ENCODE results near the gene S100A7A.
"Not testable (repeated sequence)": the region's sequence is repeated elsewhere in the genome, so short reads cannot be mapped to it uniquely, and the experiment has no call there.

The S100A7A gene

DNA sequence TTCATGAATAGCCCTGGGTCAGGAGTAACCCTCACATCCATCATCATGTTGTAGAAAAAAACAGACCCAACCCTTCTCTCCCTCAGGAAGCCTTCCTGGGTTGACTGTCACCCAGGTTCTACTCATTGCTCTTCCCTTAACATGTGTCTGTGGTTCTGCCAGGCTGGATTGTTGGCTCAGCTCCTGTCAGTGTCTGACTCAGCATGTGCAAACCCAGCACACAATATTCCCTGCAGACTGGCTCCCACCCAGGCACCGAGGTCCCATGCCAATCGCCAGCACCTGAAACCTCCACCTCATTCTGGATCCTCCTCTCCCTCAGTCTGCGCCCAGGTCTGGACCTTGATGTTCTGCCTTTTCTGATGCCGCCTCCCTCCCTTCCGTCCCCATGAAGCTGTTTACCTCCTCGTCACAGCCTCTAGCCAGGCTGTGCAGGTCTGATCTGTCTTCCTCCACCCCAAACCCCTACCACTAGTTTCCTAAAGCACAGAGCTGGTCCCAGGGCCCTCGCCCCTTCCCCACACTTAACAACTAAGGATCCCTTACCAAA is 21.1 kb upstream of the S100A7A start:
- no peak for DNase-seq (ENCODE audit: low spot score)

DNA sequence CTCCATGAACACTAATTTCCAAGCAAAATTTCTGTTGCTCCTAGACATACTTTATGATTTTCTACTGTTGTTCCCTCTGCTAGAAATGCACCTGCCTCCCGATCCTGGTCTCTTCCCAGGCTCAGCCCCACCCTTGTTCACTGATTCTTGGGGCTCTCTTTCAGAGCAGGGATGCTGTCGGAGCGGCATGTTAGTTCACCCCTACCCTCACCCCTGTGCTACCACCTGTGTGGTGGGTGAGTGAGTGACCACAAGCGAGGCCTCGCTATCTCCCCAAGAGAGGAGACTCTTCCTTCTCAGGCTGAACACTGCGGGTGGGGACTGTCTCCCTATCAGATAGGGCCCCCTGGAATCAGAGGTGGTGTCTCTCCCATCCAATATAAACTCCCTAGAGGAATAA is 20.5 kb upstream of the S100A7A start:
- DNase-seq (ENCODE audit: low spot score): no peak

DNA sequence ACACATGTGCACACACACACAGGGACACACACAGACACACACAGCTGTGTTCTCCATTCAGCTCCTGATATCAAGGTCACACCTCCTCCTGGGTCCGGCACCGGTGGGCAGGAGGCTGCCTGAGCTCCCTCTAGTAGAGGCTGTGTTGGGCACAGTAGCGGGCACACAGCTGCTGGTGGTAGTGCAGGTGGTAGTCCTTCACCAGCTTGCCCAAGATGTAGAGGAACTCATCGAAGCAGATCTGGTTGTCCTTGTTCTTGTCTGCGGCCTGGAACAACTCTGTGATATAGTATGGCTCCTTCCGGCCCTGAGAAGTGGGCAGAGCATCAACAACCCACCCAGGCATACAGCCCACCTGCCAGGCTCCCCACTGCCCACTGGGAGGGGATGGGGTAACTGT is 19.9 kb upstream of the S100A7A start:
- DNase-seq (ENCODE audit: low spot score): no peak

- DNase-seq (ENCODE audit: low spot score): no peak
These were observed 19.0 kb upstream of the S100A7A start for GRCh38 chr1:153397051-153397923.

DNA sequence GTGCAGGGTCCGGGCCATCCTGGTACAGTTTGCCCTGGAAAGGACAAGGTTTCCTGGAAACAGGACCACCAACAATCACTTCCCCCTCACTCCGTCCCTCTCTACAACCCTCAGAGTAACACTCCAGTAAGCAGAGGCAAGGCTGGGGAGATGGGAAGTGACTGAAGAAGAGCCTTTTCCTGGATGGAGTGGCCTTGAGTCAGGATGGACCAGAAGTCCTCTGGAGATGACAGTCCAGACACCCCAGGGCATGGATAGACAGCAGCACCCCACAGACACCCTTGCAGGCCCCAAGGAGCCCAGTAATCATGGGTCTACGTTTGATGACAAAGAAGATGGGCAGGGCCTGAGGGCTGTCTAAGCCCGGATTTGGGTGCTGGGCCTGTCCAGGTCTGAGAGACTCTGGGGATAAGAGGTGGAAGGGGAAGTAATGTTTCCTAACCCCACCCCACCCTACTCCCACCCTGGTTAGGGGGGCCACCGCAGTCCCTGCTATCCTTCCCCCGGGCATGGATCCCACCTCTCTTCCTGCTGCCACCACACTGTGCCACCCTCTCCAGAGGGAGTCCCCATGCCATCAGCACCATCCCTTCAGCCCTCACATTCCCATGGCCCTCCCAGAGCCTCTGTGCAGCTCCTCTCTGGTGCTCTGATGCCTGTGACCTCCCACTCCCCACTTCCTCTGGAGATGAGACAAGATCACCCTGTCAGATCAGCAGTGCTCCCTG is 18.2 kb upstream of the S100A7A start:
- DNase-seq (ENCODE audit: low spot score): no peak

GRCh38 chr1:153399401-153400055 is 16.8 kb upstream of the S100A7A start:
- DNase-seq (ENCODE audit: low spot score): no peak

DNA sequence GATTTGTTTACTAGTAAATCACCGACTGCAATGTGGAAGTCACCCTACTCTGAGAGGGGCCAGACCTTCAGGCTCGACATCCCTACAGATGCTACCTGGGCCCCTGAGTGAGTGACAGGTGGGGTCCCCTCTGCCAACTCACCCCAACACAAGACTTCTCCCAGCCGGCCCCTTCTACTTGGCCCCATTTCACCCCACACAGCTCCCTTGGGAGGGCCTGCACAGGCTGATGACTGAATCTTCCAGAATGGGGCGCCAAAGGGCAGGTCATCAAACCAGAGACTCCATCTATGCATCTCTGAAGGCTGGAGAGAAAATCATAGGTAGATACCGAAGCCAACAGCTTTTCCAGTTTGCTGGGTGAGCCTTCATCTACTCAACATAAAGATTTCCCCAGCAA is 16.1 kb upstream of the S100A7A start:
- DNase-seq (ENCODE audit: low spot score): peak; percentile 43

DNA sequence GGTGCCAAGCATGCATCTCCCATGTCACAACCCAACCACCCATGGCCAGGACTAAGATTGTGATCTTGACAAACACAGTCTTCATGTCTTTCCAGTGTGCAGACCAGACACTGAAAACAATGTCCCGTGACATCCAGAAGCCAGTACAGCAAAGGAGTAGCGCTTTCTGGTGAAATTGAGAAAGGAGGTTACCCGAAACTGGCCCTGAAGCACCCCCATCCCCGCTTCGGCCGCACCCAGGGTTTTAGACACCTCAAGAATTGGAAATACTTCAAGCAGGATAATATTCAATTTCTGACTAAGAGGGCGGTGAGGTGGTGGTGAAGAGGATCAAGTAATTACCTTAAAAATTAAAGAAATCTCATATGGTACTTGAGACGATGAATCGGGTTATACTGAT is 14.9 kb upstream of the S100A7A start:
- DNase-seq (ENCODE audit: low spot score): no peak

DNA sequence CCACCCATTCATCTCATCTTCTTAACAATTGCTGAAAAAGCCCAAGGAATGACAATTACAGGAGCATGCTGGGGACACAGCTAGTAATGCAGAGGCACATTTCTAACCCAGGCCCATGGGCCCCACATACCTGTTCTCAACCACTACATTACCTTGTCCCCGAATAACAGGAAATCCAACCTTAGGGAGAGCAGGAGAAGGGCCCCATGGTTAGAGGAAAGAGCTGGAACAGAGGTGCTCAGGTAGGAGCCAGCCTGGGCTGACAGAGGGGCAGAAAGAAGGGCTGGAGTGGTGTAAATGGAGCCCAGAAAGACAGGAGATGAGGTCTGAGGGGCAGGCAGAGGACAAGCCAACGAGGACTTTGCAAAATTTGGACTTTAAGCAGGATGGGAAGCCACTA is 14.1 kb upstream of the S100A7A start:
- no peak for DNase-seq (ENCODE audit: low spot score)

GRCh38 chr1:153403421-153404085 is 12.8 kb upstream of the S100A7A start:
- no peak for DNase-seq (ENCODE audit: low spot score)

- DNase-seq (ENCODE audit: low spot score): no peak
These were observed 12.2 kb upstream of the S100A7A start for GRCh38 chr1:153404086-153404635.

DNA sequence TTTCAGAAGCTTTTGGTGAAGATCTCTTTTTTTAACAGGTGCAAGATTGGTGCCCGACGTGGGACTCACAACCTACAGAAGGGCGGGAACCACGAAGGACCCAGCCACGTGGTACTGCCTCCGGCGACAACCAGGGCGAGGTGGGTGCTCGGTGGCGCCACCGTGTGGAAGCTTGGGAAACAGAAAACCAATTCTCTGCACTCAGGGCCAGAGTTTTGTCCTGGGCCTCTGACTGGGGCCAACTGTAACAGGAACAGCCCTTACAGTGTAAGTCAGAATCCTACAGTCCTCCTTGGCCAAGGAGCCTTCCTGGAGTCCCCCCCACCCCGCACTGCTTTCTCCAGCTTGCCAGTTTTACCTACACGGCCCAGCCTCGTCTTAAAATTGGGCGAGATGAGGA is 11.6 kb upstream of the S100A7A start:
- DNase-seq (ENCODE audit: low spot score): peak; percentile 86

- not testable (repeated sequence) for DNase-seq (ENCODE audit: low spot score)
These were observed 10.3 kb upstream of the S100A7A start for GRCh38 chr1:153405825-153406599.

DNA sequence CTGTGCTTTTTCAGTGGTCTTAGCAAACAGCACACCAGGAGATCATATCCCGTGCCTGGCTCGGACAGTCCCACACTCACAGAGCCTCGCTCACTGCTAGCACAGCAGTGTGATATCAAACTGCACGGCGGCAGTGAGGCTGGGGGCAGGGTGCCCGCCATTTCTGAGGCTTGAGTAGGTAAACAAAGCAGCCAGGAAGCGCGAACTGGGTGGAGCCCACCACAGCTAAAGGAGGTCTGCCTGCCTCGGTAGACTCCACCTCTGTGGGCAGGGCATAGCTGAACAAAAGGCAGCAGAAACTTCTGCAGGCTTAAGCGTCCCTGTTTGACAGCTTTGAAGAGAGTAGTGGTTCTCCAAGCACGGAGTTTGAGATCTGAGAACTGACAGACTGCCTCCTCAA is 9.0 kb upstream of the S100A7A start:
- DNase-seq (ENCODE audit: low spot score): not testable (repeated sequence)

DNA sequence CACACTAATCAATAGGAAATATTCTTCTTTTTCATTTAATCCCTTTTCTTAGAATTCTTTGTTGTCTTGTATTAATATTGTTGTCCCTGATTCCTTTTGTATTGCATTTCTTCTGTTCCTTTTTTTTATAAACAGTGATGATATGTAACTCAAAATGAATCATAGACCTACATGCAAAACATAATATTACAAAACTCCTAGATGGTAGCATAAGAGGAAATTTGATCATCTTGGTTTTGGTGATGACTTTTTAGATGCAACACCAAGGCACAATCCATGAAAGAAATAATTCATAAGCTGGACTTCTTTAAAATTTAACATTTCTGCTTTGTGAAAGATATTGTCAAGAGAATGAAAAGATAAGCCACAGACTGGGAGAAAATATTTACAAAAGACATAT is 2.4 kb upstream of the S100A7A start:
- DNase-seq (ENCODE audit: low spot score): not testable (repeated sequence)

DNA sequence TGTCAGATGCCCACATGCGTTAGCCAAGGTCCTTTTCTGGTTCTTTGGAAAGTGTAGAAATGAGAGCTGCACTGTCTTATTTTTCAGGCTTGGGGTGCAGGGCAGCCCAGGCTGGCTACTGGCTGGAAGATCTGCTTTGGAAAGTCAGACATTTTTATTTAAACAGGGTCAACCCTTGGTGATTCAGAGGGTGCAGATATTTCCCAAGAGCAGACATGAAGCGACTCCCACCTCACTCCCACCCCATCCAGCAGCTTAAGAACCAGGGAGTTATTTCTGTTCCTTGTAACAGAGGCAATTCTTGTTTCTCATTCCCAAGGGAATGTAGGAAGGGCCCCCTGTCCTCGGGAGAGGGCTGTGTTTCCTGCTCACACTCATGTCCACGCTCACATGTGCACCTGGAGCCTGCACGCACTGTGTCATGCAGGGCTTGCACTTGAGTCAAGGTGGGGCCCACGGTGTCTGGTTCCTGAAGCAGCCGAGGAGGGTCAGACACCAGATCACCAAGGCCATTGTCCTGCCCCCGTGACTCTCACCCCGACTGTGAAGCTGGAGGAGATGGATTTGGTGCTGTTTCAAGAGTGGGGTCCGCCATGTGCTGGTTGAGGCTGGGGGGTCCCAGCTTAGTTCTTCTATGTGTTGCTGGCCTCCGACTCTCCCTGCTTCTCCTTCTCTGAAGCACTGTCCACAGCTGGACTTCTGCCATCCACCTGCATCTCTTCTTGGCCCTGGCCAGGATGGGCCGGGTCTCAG is 992 bp downstream of the S100A7A start:
- no peak for DNase-seq (ENCODE audit: low spot score)

DNA sequence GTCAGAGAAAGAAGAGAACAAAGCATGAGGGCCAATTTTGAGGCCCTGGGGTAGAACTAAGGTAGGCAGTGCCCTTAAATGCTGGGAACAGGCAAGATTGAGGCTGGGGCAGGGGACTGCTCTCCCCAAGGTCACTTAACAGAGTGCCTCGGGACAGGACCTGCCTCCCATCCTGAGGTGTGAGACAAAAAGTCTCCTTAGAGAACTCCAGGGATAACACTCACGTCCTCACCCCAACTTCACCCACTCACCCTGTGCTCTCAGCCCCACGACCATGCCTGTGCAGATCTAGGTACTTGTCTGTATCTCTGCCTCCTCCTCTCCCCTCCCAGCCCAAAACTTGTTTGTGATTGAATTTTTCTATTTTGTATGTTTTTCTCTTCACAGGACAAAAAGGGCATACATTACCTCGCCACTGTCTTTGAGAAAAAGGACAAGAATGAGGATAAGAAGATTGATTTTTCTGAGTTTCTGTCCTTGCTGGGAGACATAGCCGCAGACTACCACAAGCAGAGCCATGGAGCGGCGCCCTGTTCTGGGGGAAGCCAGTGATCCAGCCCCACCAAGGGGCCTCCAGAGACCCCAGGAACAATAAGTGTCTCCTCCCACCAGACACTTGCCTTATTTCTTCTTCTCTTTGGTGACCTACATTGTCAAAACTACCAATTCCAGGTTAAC is 2.6 kb downstream of the S100A7A start:
- DNase-seq (ENCODE audit: low spot score): not testable (repeated sequence)

DNA sequence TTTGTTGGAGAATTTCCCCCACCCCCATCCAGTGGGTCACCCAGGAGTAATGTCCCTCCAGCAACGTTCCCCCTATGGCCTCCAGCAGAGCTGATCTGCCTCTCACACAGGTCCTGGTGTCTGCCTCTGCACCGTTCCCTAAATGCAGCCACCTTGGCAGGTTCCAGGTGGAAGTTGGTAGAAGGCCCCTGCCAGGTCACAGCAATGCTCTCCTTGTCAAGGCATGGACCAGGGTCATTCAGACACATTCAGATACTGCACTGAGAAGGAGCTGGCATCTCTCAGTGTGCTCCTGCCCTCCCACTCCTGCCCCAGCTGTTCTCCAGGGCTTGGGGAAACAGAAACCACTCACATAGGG is 3.1 kb downstream of the S100A7A start:
- DNase-seq (ENCODE audit: low spot score): not testable (repeated sequence)

GRCh38 chr1:153420306-153420705 is 4.0 kb downstream of the S100A7A start:
- DNase-seq (ENCODE audit: low spot score): no peak

All from iPS-NIHi11 (cell line).